DND-41 (cell line): ENCODE results near the gene SCRN1.

Source experiments
- ATAC-seq: fragments of 200-7000 bp; cut with Tn5 transposase; 3 replicates; pipeline ENCODE4 v1.9.1; 2021; ENCODE audit warnings: low read depth; ENCODE audit not compliant: insufficient read depth
- DNase-seq: peaks from one replicate; pipeline ENCODE4 v3.0.0-alpha.2; 2020
- H2AFZ ChIP-seq: 2 replicates; pipeline ENCODE4 v1.6.0; 2012; ENCODE audit warnings: low read depth, low read length
- H3K27ac ChIP-seq: 2 replicates; pipeline ENCODE4 v1.5.1; 2012; ENCODE audit warnings: low read length, inconsistent platforms
- H3K27me3 ChIP-seq: fragments of 200-600 bp; sonication (generic); 2 replicates; pipeline ENCODE4 v1.6.0; 2012; ENCODE audit warnings: low read length, mild to moderate bottlenecking, inconsistent platforms; ENCODE audit not compliant: insufficient read depth, poor library complexity
- H3K36me3 ChIP-seq: 2 replicates; pipeline ENCODE4 v1.5.1; 2012; ENCODE audit warnings: low read length, inconsistent platforms; ENCODE audit not compliant: insufficient read depth
- H3K4me1 ChIP-seq: 2 replicates; pipeline ENCODE4 v1.5.1; 2012; ENCODE audit warnings: mild to moderate bottlenecking, low read length; ENCODE audit not compliant: insufficient read depth
- H3K4me2 ChIP-seq: 2 replicates; pipeline ENCODE4 v1.6.0; 2012; ENCODE audit warnings: mild to moderate bottlenecking, moderate library complexity, low read length, inconsistent platforms; ENCODE audit not compliant: insufficient read depth
- H3K4me3 ChIP-seq, 2 experiments: fragments of 200-600 bp in 1 of 2; shearing (Covaris generic) in 1 of 2; 2 replicates each; pipeline ENCODE4 v1.5.1; 2012 to 2016; ENCODE audit warnings: inconsistent platforms in 2 of 2, low read length in 2 of 2, mild to moderate bottlenecking in 2 of 2, low read depth in 1 of 2, moderate library complexity in 1 of 2
- H3K79me2 ChIP-seq: 2 replicates; pipeline ENCODE4 v1.6.0; 2012; ENCODE audit warnings: low read length, inconsistent platforms; ENCODE audit not compliant: insufficient read depth
- H3K9ac ChIP-seq: 2 replicates; pipeline ENCODE4 v1.6.0; 2012; ENCODE audit warnings: low read depth, mild to moderate bottlenecking, inconsistent platforms, low read length, moderate library complexity
- H3K9me3 ChIP-seq: 2 replicates; pipeline ENCODE4 v1.5.1; 2012; ENCODE audit warnings: low read length, moderate library complexity, mild to moderate bottlenecking, inconsistent platforms; ENCODE audit not compliant: insufficient read depth, severe bottlenecking
- H4K20me1 ChIP-seq: 2 replicates; pipeline ENCODE4 v1.6.0; 2012; ENCODE audit warnings: low read length; ENCODE audit not compliant: insufficient read depth
- CTCF ChIP-seq: IDR thresholded peaks from 2 replicates; pipeline ENCODE4 v1.5.1; 2012; ENCODE audit warnings: borderline replicate concordance, low read length, moderate library complexity, mild to moderate bottlenecking; ENCODE audit not compliant: poor library complexity, severe bottlenecking; ENCODE audit errors: extremely low read depth
- EZH2 ChIP-seq: IDR thresholded peaks from 3 replicates; pipeline ENCODE4 v1.6.1; 2012; ENCODE audit warnings: borderline replicate concordance, low read depth, mild to moderate bottlenecking, moderate library complexity, low read length, inconsistent platforms; ENCODE audit not compliant: severe bottlenecking

SCRN1 gene

GRCh38 chr7:29937132-29937531, 52.5 kb downstream of the SCRN1 start:
- Histone ChIP-seq H3K9me3 (no peaks in the 10 kb centered on the region), H3K4me1 (no peaks in the 10 kb centered on the region), H3K4me2 (no peak overlapping the region), H3K27ac (no peak overlapping the region), H3K4me3 (no peak overlapping the region), H3K79me2 (no peaks in the 10 kb centered on the region), H2AFZ (no peak overlapping the region), H3K27me3 (peaks cover 9% of the 10 kb centered on the region), H3K9ac (no peak overlapping the region), H4K20me1 (no peaks in the 10 kb centered on the region), H3K36me3 (no peaks in the 10 kb centered on the region)
- TF ChIP-seq CTCF: no peak
- TF ChIP-seq EZH2: no peak
- DNase-seq (no peak), ATAC-seq (no peak)

DNA sequence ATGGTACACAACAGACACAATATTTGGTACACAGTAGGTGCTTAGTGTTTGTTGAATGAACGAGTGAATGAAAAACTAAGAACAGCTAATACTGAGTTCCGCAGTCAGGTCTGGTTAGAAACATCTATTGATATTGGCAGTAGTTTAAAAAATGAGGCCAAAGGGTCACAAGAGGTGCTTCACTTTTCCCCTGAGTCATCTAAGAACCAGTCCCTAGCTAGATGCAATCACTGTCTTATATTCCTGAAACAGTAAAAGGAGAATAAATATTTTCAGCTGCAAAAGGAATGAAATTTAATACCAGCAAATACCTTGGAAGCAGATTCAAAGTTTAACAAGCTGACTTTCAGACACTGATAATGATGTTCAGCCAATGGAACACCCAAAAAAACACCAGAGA, 54.5 kb downstream of the SCRN1 start:
- Histone ChIP-seq H3K4me2 (no peak overlapping the region), H3K79me2 (no peaks in the 10 kb centered on the region), H3K27me3 (peaks cover 13% of the 10 kb centered on the region), H3K9ac (no peak overlapping the region), H4K20me1 (no peaks in the 10 kb centered on the region), H3K4me1 (no peaks in the 10 kb centered on the region), H2AFZ (no peak overlapping the region), H3K9me3 (no peaks in the 10 kb centered on the region), H3K27ac (no peak overlapping the region), H3K4me3 (no peak overlapping the region), H3K36me3 (no peaks in the 10 kb centered on the region)
- ATAC-seq: no peak
- DNase-seq: no peak
- TF ChIP-seq EZH2 (no peak), CTCF (no peak)

GRCh38 chr7:29929018-29929807, 60.4 kb downstream of the SCRN1 start:
- no peaks in the 10 kb centered on the region for H3K79me2 ChIP-seq
- H4K20me1 ChIP-seq: no peaks in the 10 kb centered on the region
- H3K4me1 ChIP-seq: no peaks in the 10 kb centered on the region
- ATAC-seq: no peak
- H3K4me3 ChIP-seq: no peak overlapping the region
- no peak for TF ChIP-seq CTCF
- no peak for TF ChIP-seq EZH2
- no peak overlapping the region for H3K4me2 ChIP-seq
- H3K27me3 ChIP-seq: peaks cover 5% of the 10 kb centered on the region
- no peak overlapping the region for H2AFZ ChIP-seq
- no peaks in the 10 kb centered on the region for H3K36me3 ChIP-seq
- no peaks in the 10 kb centered on the region for H3K9me3 ChIP-seq
- no peak for DNase-seq
- no peak overlapping the region for H3K27ac ChIP-seq
- H3K9ac ChIP-seq: no peak overlapping the region

DNA sequence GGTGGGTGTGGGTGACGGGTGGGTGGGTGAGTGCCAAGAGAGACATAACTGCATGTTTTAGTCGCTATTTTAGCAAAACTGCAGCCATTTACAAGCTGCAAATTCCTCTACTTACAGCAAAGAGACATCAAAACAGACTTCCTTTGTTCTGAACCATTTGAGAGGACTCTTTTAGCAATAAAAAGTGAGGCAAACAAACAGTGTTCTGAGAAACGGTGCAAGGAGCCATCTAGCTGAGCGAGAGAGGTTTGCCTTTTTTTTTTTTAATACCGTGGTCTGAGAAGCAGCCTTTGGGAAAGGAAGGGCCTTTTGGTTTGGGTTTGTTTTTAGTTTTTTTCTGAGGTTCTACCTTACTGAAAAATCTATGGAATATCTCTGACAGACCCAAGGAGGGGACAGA, 62.9 kb downstream of the SCRN1 start:
- Histone ChIP-seq H3K36me3 (no peaks in the 10 kb centered on the region), H2AFZ (no peak overlapping the region), H3K4me3 (no peak overlapping the region), H3K27me3 (peaks cover 1% of the 10 kb centered on the region), H3K79me2 (no peaks in the 10 kb centered on the region), H3K4me2 (no peak overlapping the region), H3K27ac (no peak overlapping the region), H3K9ac (no peak overlapping the region), H3K4me1 (no peaks in the 10 kb centered on the region), H3K9me3 (no peaks in the 10 kb centered on the region), H4K20me1 (0 out of 2 replicates have a peak, but pooled peaks cover 2% of the 10 kb centered on the region)
- ATAC-seq (no peak), DNase-seq (no peak)
- TF ChIP-seq EZH2: no peak
- no peak for TF ChIP-seq CTCF
